GM12878 (cell line): Measurements from ENCODE around the gene TMEM232. TPM values are rescaled to one million over a fixed set of nuclear protein-coding genes. Genes with fewer than 3 reads are reported as not detected.

ENCODE experiments used
- ATAC-seq: fragments of 200-7000 bp; cut with Tn5 transposase; 3 replicates; pipeline ENCODE4 v1.9.1; 2020; ENCODE audit warnings: mild to moderate bottlenecking, moderate library complexity
- BruUV-seq: library from RNA; stranded (reverse); fragments of 400-500 nt; replicated peaks from 2 replicates; lab custom pipeline; 2021; lab: Mats Ljungman, UMichigan
- CTCF ChIA-PET: fragments of 300-600 bp; sonication (Branson Sonifier 250); formaldehyde crosslinking; extraction: SDS; loops from one replicate; lab custom pipeline; 2021; ENCODE audit warnings: inconsistent platforms; lab: Yijun Ruan, JAX
- POLR2A ChIA-PET: fragments of 350-600 bp; formaldehyde crosslinking; extraction: SDS; loops from one replicate; lab custom pipeline; 2021; ENCODE audit warnings: inconsistent platforms; lab: Charles Lee
- RAD21 ChIA-PET: fragments of 300-600 bp; sonication (Branson Sonifier 250); formaldehyde crosslinking; loops from one replicate; lab custom pipeline; 2023; ENCODE audit warnings: antibody characterized with exemption; ENCODE audit not compliant: unreplicated experiment; lab: Charles Lee
- SMC1A ChIA-PET: fragments of 300-600 bp; sonication (Branson Sonifier 250); formaldehyde crosslinking; loops from one replicate; lab custom pipeline; 2023; ENCODE audit not compliant: unreplicated experiment, uncharacterized antibody; lab: Charles Lee
- DNase-seq: peaks from one replicate; pipeline ENCODE4 v3.0.0-alpha.2; 2011; ENCODE audit warnings: low read depth, low spot score
- FAIRE-seq: peaks from 3 replicates; lab custom pipeline; 2011; peaks lifted over from hg19 to GRCh38; lab: Jason Lieb, UNC
- H2AFZ ChIP-seq: 2 replicates; pipeline ENCODE4 v1.6.0; 2011; ENCODE audit warnings: low read depth, low read length, control low read depth; ENCODE audit not compliant: control insufficient read depth
- H3K27ac ChIP-seq: 2 replicates; pipeline ENCODE4 v1.5.1; 2011; ENCODE audit warnings: control low read depth; ENCODE audit not compliant: control insufficient read depth, insufficient read depth
- H3K27me3 ChIP-seq, 2 experiments: replicated peaks in 1 of 2; 2 replicates each; pipeline versions ENCODE4 v1.6.0 to v1.6.1; 2011; ENCODE audit warnings: low read length in 1 of 2; ENCODE audit not compliant: control insufficient read depth in 2 of 2, insufficient read depth in 2 of 2
- H3K36me3 ChIP-seq, 2 experiments: 2 replicates each; pipeline ENCODE4 v1.5.1; 2011; ENCODE audit warnings: low read length in 1 of 2; ENCODE audit not compliant: control insufficient read depth in 2 of 2, insufficient read depth in 2 of 2
- H3K4me1 ChIP-seq: 2 replicates; pipeline ENCODE4 v1.6.1; 2011; ENCODE audit warnings: mild to moderate bottlenecking, low read length, moderate library complexity, mixed read lengths; ENCODE audit not compliant: control insufficient read depth, insufficient read depth
- H3K4me2 ChIP-seq: 2 replicates; pipeline ENCODE4 v1.6.0; 2011; ENCODE audit warnings: control low read depth; ENCODE audit not compliant: control insufficient read depth, insufficient read depth
- H3K4me3 ChIP-seq: fragments of 200-600 bp; sonication (generic); 2 replicates; pipeline ENCODE4 v1.5.1; 2016
- H3K79me2 ChIP-seq: 2 replicates; pipeline ENCODE4 v1.6.0; 2011; ENCODE audit warnings: low read length; ENCODE audit not compliant: control insufficient read depth, insufficient read depth
- H3K9ac ChIP-seq: 2 replicates; pipeline ENCODE4 v1.8.0; 2011; ENCODE audit warnings: low read length, control low read depth, mixed read lengths; ENCODE audit not compliant: control insufficient read depth, insufficient read depth
- H3K9me3 ChIP-seq: replicated peaks from 3 replicates; pipeline ENCODE4 v1.5.1; 2011; ENCODE audit warnings: mild to moderate bottlenecking, low read length; ENCODE audit not compliant: control insufficient read depth, insufficient read depth
- H4K20me1 ChIP-seq: 2 replicates; pipeline ENCODE4 v1.6.0; 2011; ENCODE audit not compliant: control insufficient read depth, insufficient read depth
- EGR1 ChIP-seq, 2 experiments: IDR thresholded peaks; 1 replicate in 1 of 2; 2 replicates in 1 of 2; pipeline ENCODE4 v1.6.1; 2011 to 2012; ENCODE audit warnings: low read depth in 2 of 2, low read length in 2 of 2, borderline replicate concordance in 1 of 2, mild to moderate bottlenecking in 1 of 2, moderate library complexity in 1 of 2
- MEF2A ChIP-seq: IDR thresholded peaks from 2 replicates; pipeline ENCODE4 v1.6.1; 2011; ENCODE audit warnings: low read depth, mild to moderate bottlenecking, low read length, moderate library complexity; ENCODE audit not compliant: insufficient read depth
- NFIC ChIP-seq: IDR thresholded peaks from 2 replicates; pipeline ENCODE4 v1.6.1; 2012; ENCODE audit warnings: low read depth, mild to moderate bottlenecking, inconsistent platforms, low read length, moderate library complexity
- NKRF ChIP-seq: fragments of 450-650 bp; conservative IDR thresholded peaks from 2 replicates; pipeline ENCODE4 v1.6.1; 2017; ENCODE audit warnings: mild to moderate bottlenecking, moderate library complexity
- NR2F1 ChIP-seq: fragments of 450-650 bp; conservative IDR thresholded peaks from 2 replicates; pipeline ENCODE4 v1.6.1; 2017; ENCODE audit warnings: mild to moderate bottlenecking
- RFX5 ChIP-seq: IDR thresholded peaks from 2 replicates; pipeline ENCODE4 v1.6.1; 2011; ENCODE audit warnings: low read depth, low read length, improper control_type of control experiment
- TBL1XR1 ChIP-seq: IDR thresholded peaks from 2 replicates; pipeline ENCODE4 v1.6.1; 2012; ENCODE audit warnings: low read depth, low read length, improper control_type of control experiment
- ZBED1 ChIP-seq: IDR thresholded peaks from 2 replicates; pipeline ENCODE4 v1.6.1; 2016; ENCODE audit warnings: borderline replicate concordance
- ZNF622 ChIP-seq: fragments of 450-650 bp; IDR thresholded peaks from 2 replicates; pipeline ENCODE4 v1.6.1; 2017; ENCODE audit warnings: mild to moderate bottlenecking, inconsistent platforms
- WGBS: methylation state at CpG from one replicate; pipeline ENCODE4 v1.1.6; 2016; ENCODE audit warnings: low lambda C conversion rate; ENCODE audit not compliant: insufficient replicate concordance, insufficient coverage; ENCODE audit errors: missing lambda C conversion rate; 5-methylcytosine and 5-hydroxymethylcytosine counted together
- in situ Hi-C: fragments of 300-500 bp; cut with MboI; formaldehyde crosslinking; loops from 9 replicates; pipeline ENCODE4 v1.14.3; 2018; ENCODE audit warnings: mixed read lengths
- intact Hi-C: fragments of 100-400 bp; cut with micrococcal nuclease; formaldehyde crosslinking; loops from one replicate; pipeline ENCODE4 v1.14.2; 2022; ENCODE audit not compliant: unreplicated experiment
- polyA plus RNA-seq, 11 experiments: library from polyadenylated mRNA; depleted of rRNA in 4 of 11; unstranded in 6 of 11; stranded (reverse) in 5 of 11; fragments of >200 nt; fragmentation: Nextera tagmentation in 4 of 11; fragmentation: Illumina TruSeq in 1 of 11; extraction: Ambion mirVana in 4 of 11; extraction: Trizol in 1 of 11; gene quantifications; 1 replicate in 1 of 11; 2 replicates in 10 of 11; pipeline versions ENCODE4 v1.2.1 to v1.2.3, GENCODE V29; 2011 to 2016; ENCODE audit warnings: inconsistent platforms in 2 of 11, missing spikeins in 2 of 11, low read depth in 1 of 11
- total RNA-seq, 4 experiments: library from RNA; depleted of rRNA in 3 of 4; stranded (reverse); fragments of >200 nt in 3 of 4; fragmentation: Illumina TruSeq in 1 of 4; extraction: Trizol in 1 of 4; gene quantifications; 2 replicates each; pipeline versions ENCODE4 v1.2.1 to v1.2.3, GENCODE V29; 2013 to 2021
- TF ChIP-seq, protein P1 (sequence below): IDR thresholded peaks from 2 replicates; pipeline ENCODE4 v1.6.1; 2012; ENCODE audit warnings: mild to moderate bottlenecking, low read depth, low read length
- TF ChIP-seq, protein P2 (sequence below): fragments of 450-650 bp; IDR thresholded peaks from 2 replicates; pipeline ENCODE4 v1.6.1; 2017; ENCODE audit warnings: antibody characterized with exemption, mild to moderate bottlenecking, moderate library complexity

TMEM232 gene
- total and polyA plus RNA-seq, 10 of the 15 experiments (the other 5 are each of a cell fraction or from before 2014, with no cell fraction given): 0.29 to 1.3 (median 0.91) TPM

DNA sequence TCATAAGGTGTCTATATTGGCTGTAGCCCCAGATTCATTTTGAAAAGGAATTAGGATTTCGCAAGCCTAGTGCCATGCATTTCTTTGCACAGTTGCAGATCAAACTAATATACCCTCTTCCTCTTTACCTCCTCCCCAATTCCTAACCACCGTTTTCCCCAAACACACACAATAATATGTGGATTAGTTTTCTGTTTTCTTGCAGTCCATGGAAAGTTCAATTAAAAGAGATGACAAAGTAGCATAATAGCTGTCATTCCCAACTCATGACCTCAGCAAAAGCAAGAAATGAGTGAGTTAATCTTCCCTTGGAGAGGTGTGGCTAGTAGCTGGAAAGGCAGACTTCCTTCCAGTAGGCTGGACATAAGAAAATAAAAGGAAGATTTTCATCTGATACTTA lies 349.1 kb downstream of the TMEM232 start:
- no peaks in the 10 kb centered on the region for H4K20me1 ChIP-seq
- H3K36me3 ChIP-seq: no peaks in the 10 kb centered on the region
- H3K27me3 ChIP-seq: no peaks in the 10 kb centered on the region
- POLR2A ChIA-PET: no interaction called here
- no TSS peak for BruUV-seq
- intact Hi-C loops: no loop called here
- TF ChIP-seq NKRF (no peak), RFX5 (no peak), ZNF622 (no peak), MEF2A (no peak), TBL1XR1 (no peak), NR2F1 (no peak), EGR1 (IDR thresholded peaks at IDR 0.05; ENCODE audit: borderline replicate concordance in 1 of 2, low read depth in 2 of 2, low read length in 2 of 2) (no peak), ZBED1 (no peak), NFIC (no peak)
- TF ChIP-seq, protein P1, sequence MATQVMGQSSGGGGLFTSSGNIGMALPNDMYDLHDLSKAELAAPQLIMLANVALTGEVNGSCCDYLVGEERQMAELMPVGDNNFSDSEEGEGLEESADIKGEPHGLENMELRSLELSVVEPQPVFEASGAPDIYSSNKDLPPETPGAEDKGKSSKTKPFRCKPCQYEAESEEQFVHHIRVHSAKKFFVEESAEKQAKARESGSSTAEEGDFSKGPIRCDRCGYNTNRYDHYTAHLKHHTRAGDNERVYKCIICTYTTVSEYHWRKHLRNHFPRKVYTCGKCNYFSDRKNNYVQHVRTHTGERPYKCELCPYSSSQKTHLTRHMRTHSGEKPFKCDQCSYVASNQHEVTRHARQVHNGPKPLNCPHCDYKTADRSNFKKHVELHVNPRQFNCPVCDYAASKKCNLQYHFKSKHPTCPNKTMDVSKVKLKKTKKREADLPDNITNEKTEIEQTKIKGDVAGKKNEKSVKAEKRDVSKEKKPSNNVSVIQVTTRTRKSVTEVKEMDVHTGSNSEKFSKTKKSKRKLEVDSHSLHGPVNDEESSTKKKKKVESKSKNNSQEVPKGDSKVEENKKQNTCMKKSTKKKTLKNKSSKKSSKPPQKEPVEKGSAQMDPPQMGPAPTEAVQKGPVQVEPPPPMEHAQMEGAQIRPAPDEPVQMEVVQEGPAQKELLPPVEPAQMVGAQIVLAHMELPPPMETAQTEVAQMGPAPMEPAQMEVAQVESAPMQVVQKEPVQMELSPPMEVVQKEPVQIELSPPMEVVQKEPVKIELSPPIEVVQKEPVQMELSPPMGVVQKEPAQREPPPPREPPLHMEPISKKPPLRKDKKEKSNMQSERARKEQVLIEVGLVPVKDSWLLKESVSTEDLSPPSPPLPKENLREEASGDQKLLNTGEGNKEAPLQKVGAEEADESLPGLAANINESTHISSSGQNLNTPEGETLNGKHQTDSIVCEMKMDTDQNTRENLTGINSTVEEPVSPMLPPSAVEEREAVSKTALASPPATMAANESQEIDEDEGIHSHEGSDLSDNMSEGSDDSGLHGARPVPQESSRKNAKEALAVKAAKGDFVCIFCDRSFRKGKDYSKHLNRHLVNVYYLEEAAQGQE: no peak
- TF ChIP-seq, protein P2, sequence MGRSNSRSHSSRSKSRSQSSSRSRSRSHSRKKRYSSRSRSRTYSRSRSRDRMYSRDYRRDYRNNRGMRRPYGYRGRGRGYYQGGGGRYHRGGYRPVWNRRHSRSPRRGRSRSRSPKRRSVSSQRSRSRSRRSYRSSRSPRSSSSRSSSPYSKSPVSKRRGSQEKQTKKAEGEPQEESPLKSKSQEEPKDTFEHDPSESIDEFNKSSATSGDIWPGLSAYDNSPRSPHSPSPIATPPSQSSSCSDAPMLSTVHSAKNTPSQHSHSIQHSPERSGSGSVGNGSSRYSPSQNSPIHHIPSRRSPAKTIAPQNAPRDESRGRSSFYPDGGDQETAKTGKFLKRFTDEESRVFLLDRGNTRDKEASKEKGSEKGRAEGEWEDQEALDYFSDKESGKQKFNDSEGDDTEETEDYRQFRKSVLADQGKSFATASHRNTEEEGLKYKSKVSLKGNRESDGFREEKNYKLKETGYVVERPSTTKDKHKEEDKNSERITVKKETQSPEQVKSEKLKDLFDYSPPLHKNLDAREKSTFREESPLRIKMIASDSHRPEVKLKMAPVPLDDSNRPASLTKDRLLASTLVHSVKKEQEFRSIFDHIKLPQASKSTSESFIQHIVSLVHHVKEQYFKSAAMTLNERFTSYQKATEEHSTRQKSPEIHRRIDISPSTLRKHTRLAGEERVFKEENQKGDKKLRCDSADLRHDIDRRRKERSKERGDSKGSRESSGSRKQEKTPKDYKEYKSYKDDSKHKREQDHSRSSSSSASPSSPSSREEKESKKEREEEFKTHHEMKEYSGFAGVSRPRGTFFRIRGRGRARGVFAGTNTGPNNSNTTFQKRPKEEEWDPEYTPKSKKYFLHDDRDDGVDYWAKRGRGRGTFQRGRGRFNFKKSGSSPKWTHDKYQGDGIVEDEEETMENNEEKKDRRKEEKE: no peak
- TF ChIP-seq, all 136 proteins: peak for 0
- ATAC-seq: no peak
- ChIA-PET CTCF (no interaction called here), RAD21 (no interaction called here), SMC1A (interaction anchor here (1.2 kb wide), 1 partner anchor 10 kb away, joined by 3 read pairs; no protein-coding TSS in a partner anchor)
- Histone ChIP-seq H3K4me2 (no peak overlapping the region), H3K79me2 (no peaks in the 10 kb centered on the region), H3K4me3 (no peak overlapping the region), H2AFZ (no peak overlapping the region), H3K4me1 (no peaks in the 10 kb centered on the region), H3K9me3 (no peaks in the 10 kb centered on the region), H3K9ac (no peak overlapping the region), H3K27ac (no peak overlapping the region)
- WGBS: 0% methylated on average over 2 of the region's 2 CpGs
- no peak for DNase-seq
- in situ Hi-C loops: no loop called here
- FAIRE-seq: no peak
